Aorta (tissue), 5 donors: ENCODE results near the gene SLAMF7. TPM values are rescaled to one million over a fixed set of nuclear protein-coding genes. Genes with fewer than 3 reads are reported as not detected.
"Not testable (repeated sequence)": the region's sequence is repeated elsewhere in the genome, so short reads cannot be mapped to it uniquely, and the experiment has no call there.

Source experiments
- ATAC-seq: fragments of 200-7000 bp; cut with Tn5 transposase; one replicate; pipeline ENCODE4 v1.9.1; 2022; ENCODE audit warnings: moderate library complexity; ENCODE audit not compliant: low FRiP score
- DNase-seq, 2 donors: peaks; one replicate each; pipeline ENCODE4 v3.0.0-alpha.2; 2020
- H3K27ac ChIP-seq, 2 donors: one replicate each; pipeline ENCODE4 v1.5.1; 2013; ENCODE audit warnings: low read length in 2 of 2, mild to moderate bottlenecking in 2 of 2, moderate library complexity in 2 of 2, control low read depth in 1 of 2, inconsistent platforms in 1 of 2, low read depth in 1 of 2
- H3K27me3 ChIP-seq, 2 donors: one replicate each; pipeline ENCODE4 v1.6.1; 2013; ENCODE audit warnings: control low read depth in 1 of 2, low read length in 1 of 2, mild to moderate bottlenecking in 1 of 2, moderate library complexity in 1 of 2; ENCODE audit not compliant: insufficient read depth in 2 of 2, control insufficient read depth in 1 of 2
- H3K36me3 ChIP-seq, 2 donors: one replicate each; pipeline ENCODE4 v1.6.1; 2013; ENCODE audit warnings: control low read depth in 1 of 2, low read length in 1 of 2, mild to moderate bottlenecking in 1 of 2; ENCODE audit not compliant: insufficient read depth in 2 of 2, control insufficient read depth in 1 of 2
- H3K4me1 ChIP-seq, 2 donors: one replicate each; pipeline ENCODE4 v1.6.1; 2013; ENCODE audit warnings: low read length in 2 of 2, control low read depth in 1 of 2, mild to moderate bottlenecking in 1 of 2, moderate library complexity in 1 of 2; ENCODE audit not compliant: insufficient read depth in 2 of 2, control insufficient read depth in 1 of 2
- H3K4me3 ChIP-seq, 2 donors: one replicate each; pipeline ENCODE4 v1.5.1; 2013; ENCODE audit warnings: low read length in 2 of 2, control low read depth in 1 of 2, mild to moderate bottlenecking in 1 of 2
- H3K9me3 ChIP-seq: one replicate; pipeline ENCODE4 v1.6.1; 2013; ENCODE audit warnings: mild to moderate bottlenecking, low read length; ENCODE audit not compliant: control insufficient read depth
- WGBS, 2 donors: extraction: QIAGEN DNeasy Blood & Tissue Kit; methylation state at CpG; one replicate each; pipeline ENCODE4 v1.1.7; 2013; 5-methylcytosine and 5-hydroxymethylcytosine counted together
- intact Hi-C, 2 donors: fragments of 100-400 bp; cut with DNase I; formaldehyde crosslinking; loops; one replicate each; pipeline versions ENCODE4 v1.14.2 to v1.15.0; 2022
- long read RNA-seq, 2 donors: library from polyadenylated mRNA; unstranded; transcript quantifications; one replicate each; pipeline ENCODE4 v2.0.0, GENCODE V29; 2020 to 2021
- polyA plus RNA-seq, 2 donors: library from polyadenylated mRNA; stranded (reverse); fragments of 200-250 nt; gene quantifications; one replicate each; pipeline ENCODE4 v1.2.3, GENCODE V29; 2013
- total RNA-seq, 2 donors: library from RNA; stranded (reverse); fragmentation: NEBNext Ultra II Directional; extraction: Animal tissue kit (Norgen Biotek cat#: 25700); gene quantifications; one replicate each; pipeline ENCODE4 v1.2.1, GENCODE V29; 2021
- donor health status: healthy with polysubstance abuse.
- donor health status: Bipolar disorder and iron deficiency.
- donor health status: DM: no; HTN: no; CAD: no.
- donor health status: DM: no; HTN: no; CAD: no.
- donor health status: DM: yes; HTN: yes; CAD: no.

SLAMF7 gene
- total RNA-seq (1 to 10 TPM; 2.5 to 2.9 TPM), polyA plus RNA-seq (1 to 10 TPM in 1 of 2 donors, not detected in 1; 8.9 TPM)
- long read RNA-seq, donor 1, partial matches to known transcripts: 1 of 1 reads
- long read RNA-seq, donor 1, other reads (novel, unspliced or antisense): 0 of 1 reads
- long read RNA-seq, donor 2, partial matches to known transcripts: 1 of 1 reads
- long read RNA-seq, donor 2, other reads (novel, unspliced or antisense): 0 of 1 reads

- Histone ChIP-seq H3K36me3 (no peaks in the 10 kb centered on the region), H3K27me3 (no peaks in the 10 kb centered on the region), H3K4me1 (no peaks in the 10 kb centered on the region), H3K4me3 (no peak within 1 kb of the TSS), H3K9me3 (no peaks in the 10 kb centered on the region), H3K27ac (no peak within 1 kb of the TSS)
- intact Hi-C loops: no loop called here
- no peak for ATAC-seq
- WGBS, 2 donors: 82 to 95% methylated on average over 5 of the region's 5 CpGs
- peak in 1 of 2 donors; percentile 51 for DNase-seq
Measured at GRCh38 chr1:160739098-160739511, at the start of gene SLAMF7. Gene SLAMF7, plus strand, starts transcription at chr1:160739247. Its CDS starts 55 bp downstream, at chr1:160739302.

- intact Hi-C loops, H3K36me3 ChIP-seq, ATAC-seq, H3K4me3 ChIP-seq, H3K9me3 ChIP-seq, H3K27ac ChIP-seq, H3K27me3 ChIP-seq, H3K4me1 ChIP-seq, DNase-seq: not testable (repeated sequence)
- 86 to 89% methylated on average over 10 of the region's 10 CpGs for WGBS, 2 donors
Measured at GRCh38 chr1:160692390-160692789, 46.7 kb upstream of the SLAMF7 start.

DNA sequence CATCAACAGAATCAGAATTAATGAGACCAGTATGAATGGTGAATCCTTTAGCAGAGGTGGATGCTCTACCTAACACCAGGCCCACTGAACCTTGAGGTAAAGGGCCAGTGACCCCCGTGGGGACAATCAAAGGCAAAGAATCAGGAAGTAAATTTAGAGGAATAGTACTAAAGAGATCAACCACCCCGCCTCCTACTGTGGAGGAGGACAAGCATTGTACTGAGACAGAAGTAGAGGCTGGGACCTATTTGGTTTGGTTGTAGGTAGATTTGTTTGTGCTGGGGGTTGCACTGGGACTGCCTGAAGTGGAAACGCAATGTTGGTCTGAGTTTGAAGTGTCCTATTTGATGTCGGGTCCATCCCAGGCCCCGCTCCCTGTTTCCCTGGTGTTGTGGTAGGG is 36.9 kb upstream of the SLAMF7 start:
- H3K4me1 ChIP-seq: no peaks in the 10 kb centered on the region

DNA sequence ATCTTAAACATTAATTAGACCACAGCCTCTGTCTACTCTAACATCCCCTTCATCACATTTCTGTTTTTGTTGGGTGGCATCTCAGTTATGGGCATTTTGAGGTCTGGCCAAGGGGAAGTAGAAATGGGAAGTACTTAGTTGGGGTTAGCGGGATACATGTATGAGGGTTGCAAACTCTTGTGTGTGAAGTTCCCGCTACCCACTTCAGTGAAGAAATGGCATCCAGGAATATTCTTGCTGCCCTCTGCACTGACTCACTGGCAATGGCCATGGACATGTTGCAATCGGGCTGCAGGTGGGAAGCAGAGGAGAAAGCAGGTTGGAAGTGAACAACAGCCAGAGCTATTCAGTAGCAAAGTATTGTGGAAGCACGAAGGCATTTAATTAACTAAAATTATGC is 34.8 kb upstream of the SLAMF7 start:
- Histone ChIP-seq H3K27me3 (peaks cover 0 to 2% of the 10 kb centered on the region in 2 donors), H3K36me3 (no peaks in the 10 kb centered on the region), H3K9me3 (no peaks in the 10 kb centered on the region), H3K27ac (no peak overlapping the region), H3K4me1 (no peaks in the 10 kb centered on the region), H3K4me3 (no peak overlapping the region)
- DNase-seq (no peak), ATAC-seq (peak; percentile 50)
- intact Hi-C loops: no loop called here
- WGBS, 2 donors: 75 to 78% methylated on average over 4 of the region's 4 CpGs

More for the DNA sequence above, 36.9 kb upstream of the SLAMF7 start:
- H3K36me3 ChIP-seq: no peaks in the 10 kb centered on the region
- DNase-seq: no peak
- intact Hi-C loops: no loop called here
- no peak for ATAC-seq
- no peaks in the 10 kb centered on the region for H3K9me3 ChIP-seq
- 86 to 89% methylated on average over 5 of the region's 5 CpGs for WGBS, 2 donors
- H3K4me3 ChIP-seq: no peak overlapping the region
- H3K27ac ChIP-seq: no peak overlapping the region
- no peaks in the 10 kb centered on the region for H3K27me3 ChIP-seq

- not testable (repeated sequence) for ATAC-seq
Measured at GRCh38 chr1:160705212-160705621, 33.8 kb upstream of the SLAMF7 start.

DNA sequence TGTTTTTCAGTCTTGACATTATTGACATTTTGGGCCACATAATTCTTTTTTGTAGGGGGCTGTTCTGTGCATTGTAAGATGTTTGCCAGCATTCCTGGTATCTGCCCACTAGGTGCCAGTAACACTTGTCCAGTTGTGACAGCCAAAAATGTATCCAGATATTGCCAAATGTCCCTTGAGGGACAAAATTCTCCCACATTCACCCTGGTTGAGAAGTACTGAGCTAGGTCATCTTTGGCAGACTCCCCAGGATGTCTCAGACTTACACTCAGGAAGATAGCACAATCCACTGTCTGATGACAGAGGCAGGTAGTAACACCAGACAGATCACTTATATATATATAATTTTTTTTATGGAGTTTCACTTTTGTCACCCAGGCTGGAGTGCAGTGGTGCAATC is 33.3 kb upstream of the SLAMF7 start:
- DNase-seq (no peak), ATAC-seq (no peak)
- no peak overlapping the region for H3K27ac ChIP-seq
- intact Hi-C loops: no loop called here
- peaks cover 0 to 2% of the 10 kb centered on the region in 2 donors for H3K27me3 ChIP-seq
- no peaks in the 10 kb centered on the region for H3K36me3 ChIP-seq
- no peaks in the 10 kb centered on the region for H3K4me1 ChIP-seq
- no peak overlapping the region for H3K4me3 ChIP-seq
- no peaks in the 10 kb centered on the region for H3K9me3 ChIP-seq

More at GRCh38 chr1:160705212-160705621, 33.8 kb upstream of the SLAMF7 start:
- H3K9me3 ChIP-seq, intact Hi-C loops, H3K4me3 ChIP-seq, DNase-seq, H3K4me1 ChIP-seq, H3K27me3 ChIP-seq, H3K27ac ChIP-seq, H3K36me3 ChIP-seq: not testable (repeated sequence)
- 73 to 77% methylated on average over 3 of the region's 3 CpGs for WGBS, 2 donors

DNA sequence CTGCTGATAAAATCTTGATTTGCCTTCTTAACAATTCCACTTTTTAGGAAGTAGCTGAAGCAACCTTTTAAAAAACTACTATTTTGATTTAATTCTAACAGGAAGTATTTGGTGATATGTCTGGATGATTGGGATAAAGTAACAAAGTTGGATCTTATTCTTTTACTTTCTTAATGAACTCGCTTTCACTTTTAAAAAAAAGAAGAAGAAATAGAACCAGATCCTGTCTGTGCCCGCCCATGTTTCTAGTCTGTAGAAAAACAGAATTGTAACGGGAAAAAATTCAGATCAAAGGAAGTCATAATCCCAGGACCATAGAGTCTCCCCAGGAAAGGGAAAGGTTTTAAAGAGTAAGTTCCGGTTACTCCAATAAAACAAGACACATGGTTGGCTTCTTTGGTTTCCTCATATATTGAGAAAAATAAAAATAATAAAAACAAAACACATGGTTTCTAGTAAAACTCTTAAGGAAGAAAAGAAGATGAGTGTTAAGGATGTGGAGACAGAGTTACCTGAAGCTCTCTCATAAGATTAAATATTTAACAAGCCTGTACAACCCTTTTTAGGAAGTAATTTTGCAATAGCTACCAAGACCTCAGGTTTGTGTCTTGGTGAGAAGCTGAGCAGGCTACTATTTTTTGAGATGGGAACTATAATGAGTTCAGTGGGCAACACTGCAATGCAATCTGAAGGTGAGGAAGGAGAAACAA is 32.4 kb upstream of the SLAMF7 start:
- Histone ChIP-seq H3K27ac (no peak overlapping the region), H3K4me1 (no peaks in the 10 kb centered on the region), H3K4me3 (no peak overlapping the region), H3K36me3 (no peaks in the 10 kb centered on the region), H3K9me3 (no peaks in the 10 kb centered on the region), H3K27me3 (peaks cover 0 to 2% of the 10 kb centered on the region in 2 donors)
- intact Hi-C loops: no loop called here
- DNase-seq: no peak
- ATAC-seq: no peak
- 45 to 49% methylated on average over 4 of the region's 4 CpGs for WGBS, 2 donors

- Histone ChIP-seq H3K4me3 (no peak overlapping the region), H3K9me3 (no peaks in the 10 kb centered on the region), H3K27me3 (peaks cover 0 to 2% of the 10 kb centered on the region in 2 donors), H3K4me1 (no peaks in the 10 kb centered on the region), H3K27ac (no peak overlapping the region), H3K36me3 (no peaks in the 10 kb centered on the region)
- ATAC-seq: no peak
- intact Hi-C loops: no loop called here
- WGBS, 2 donors: 79 to 80% methylated on average over 8 of the region's 8 CpGs
- DNase-seq: no peak
Measured at GRCh38 chr1:160707236-160708064, 31.6 kb upstream of the SLAMF7 start.
